Osteocyte (in vitro differentiated cells): Measurements from ENCODE around the gene MISP. TPM values are rescaled to one million over a fixed set of nuclear protein-coding genes. Genes with fewer than 3 reads are reported as not detected.

Experiments
- DNase-seq: peaks from one replicate; pipeline ENCODE4 v3.0.0; 2021; ENCODE audit warnings: mixed read lengths; ENCODE audit not compliant: unreplicated experiment; ENCODE audit errors: extremely low spot score
- H3K27ac Mint-ChIP-seq: one replicate; pipeline ENCODE4 v1.8.0; 2021; ENCODE audit warnings: mild to moderate bottlenecking, mixed read lengths; ENCODE audit not compliant: unreplicated experiment
- H3K27me3 Mint-ChIP-seq: one replicate; pipeline ENCODE4 v1.8.0; 2021; ENCODE audit warnings: mixed read lengths; ENCODE audit not compliant: unreplicated experiment
- H3K36me3 Mint-ChIP-seq: one replicate; pipeline ENCODE4 v1.8.0; 2021; ENCODE audit warnings: mixed read lengths; ENCODE audit not compliant: unreplicated experiment
- H3K4me1 Mint-ChIP-seq: one replicate; pipeline ENCODE4 v1.8.0; 2021; ENCODE audit warnings: mixed read lengths; ENCODE audit not compliant: unreplicated experiment
- H3K4me3 Mint-ChIP-seq: one replicate; pipeline ENCODE4 v1.8.0; 2021; ENCODE audit warnings: mild to moderate bottlenecking, moderate library complexity, mixed read lengths; ENCODE audit not compliant: unreplicated experiment
- H3K9me3 Mint-ChIP-seq: one replicate; pipeline ENCODE4 v1.8.0; 2021; ENCODE audit warnings: mixed read lengths; ENCODE audit not compliant: unreplicated experiment
- CTCF ChIP-seq: fragments of 200-600 bp; sonication (generic); IDR thresholded peaks from 2 replicates; pipeline ENCODE4 v1.5.0; 2021; ENCODE audit warnings: antibody characterized with exemption, mild to moderate bottlenecking, moderate library complexity
- total RNA-seq: library from RNA; stranded (reverse); gene quantifications from 2 replicates; pipeline ENCODE4 v1.2.1, GENCODE V29; 2021

Gene MISP
- total RNA-seq, 1 donor from 2014 or later = 1.3 TPM

- peaks cover 4% of the 10 kb centered on the region for H3K36me3 Mint-ChIP-seq
- no peaks in the 10 kb centered on the region for H3K27me3 Mint-ChIP-seq
- peaks cover 35% of the 10 kb centered on the region for H3K4me1 Mint-ChIP-seq
- H3K9me3 Mint-ChIP-seq = no peaks in the 10 kb centered on the region
- no peak overlapping the region for H3K4me3 Mint-ChIP-seq
- peak overlapping the region; percentile 88 for H3K27ac Mint-ChIP-seq
- no peak for DNase-seq
- no peak for TF ChIP-seq CTCF
Measured at GRCh38 chr19:751501-752341, 809 bp downstream of the MISP start.

GRCh38 chr19:752652-753517 lies 2.0 kb downstream of the MISP start:
- no peaks in the 10 kb centered on the region for H3K36me3 Mint-ChIP-seq
- no peaks in the 10 kb centered on the region for H3K9me3 Mint-ChIP-seq
- peak; percentile 96 for DNase-seq
- peak overlapping the region; percentile 38 for H3K4me3 Mint-ChIP-seq
- H3K27ac Mint-ChIP-seq = peak overlapping the region; percentile 99
- TF ChIP-seq CTCF = no peak
- no peaks in the 10 kb centered on the region for H3K27me3 Mint-ChIP-seq
- peaks cover 35% of the 10 kb centered on the region for H3K4me1 Mint-ChIP-seq

GRCh38 chr19:754530-754929 lies 3.6 kb downstream of the MISP start:
- no peak for TF ChIP-seq CTCF
- H3K4me1 Mint-ChIP-seq = peaks cover 35% of the 10 kb centered on the region
- H3K27me3 Mint-ChIP-seq = no peaks in the 10 kb centered on the region
- H3K9me3 Mint-ChIP-seq = no peaks in the 10 kb centered on the region
- H3K27ac Mint-ChIP-seq = peak overlapping the region; percentile 57
- H3K36me3 Mint-ChIP-seq = peaks cover 2% of the 10 kb centered on the region
- no peak for DNase-seq
- no peak overlapping the region for H3K4me3 Mint-ChIP-seq

- Mint-ChIP-seq H3K27me3 (no peaks in the 10 kb centered on the region), H3K9me3 (no peaks in the 10 kb centered on the region), H3K36me3 (peaks cover 5% of the 10 kb centered on the region), H3K4me3 (no peak overlapping the region), H3K4me1 (peaks cover 35% of the 10 kb centered on the region), H3K27ac (peak overlapping the region; percentile 57)
- no peak for TF ChIP-seq CTCF
- DNase-seq = no peak
Measured at GRCh38 chr19:755063-755462, 4.2 kb downstream of the MISP start.

- Mint-ChIP-seq H3K9me3 (no peaks in the 10 kb centered on the region), H3K27ac (no peak overlapping the region), H3K27me3 (no peaks in the 10 kb centered on the region), H3K4me1 (peaks cover 31% of the 10 kb centered on the region), H3K36me3 (peaks cover 5% of the 10 kb centered on the region), H3K4me3 (no peak overlapping the region)
- DNase-seq = no peak
- no peak for TF ChIP-seq CTCF
Measured at GRCh38 chr19:756236-756635, 5.3 kb downstream of the MISP start.
